DND-41 (cell line): ENCODE measurements around the gene ITIH1.

ENCODE experiments used
- ATAC-seq: fragments of 200-7000 bp; cut with Tn5 transposase; 3 replicates; pipeline ENCODE4 v1.9.1; 2021; ENCODE audit warnings: low read depth; ENCODE audit not compliant: insufficient read depth
- DNase-seq: peaks from one replicate; pipeline ENCODE4 v3.0.0-alpha.2; 2020
- H2AFZ ChIP-seq: 2 replicates; pipeline ENCODE4 v1.6.0; 2012; ENCODE audit warnings: low read depth, low read length
- H3K27ac ChIP-seq: 2 replicates; pipeline ENCODE4 v1.5.1; 2012; ENCODE audit warnings: low read length, inconsistent platforms
- H3K27me3 ChIP-seq: fragments of 200-600 bp; sonication (generic); 2 replicates; pipeline ENCODE4 v1.6.0; 2012; ENCODE audit warnings: low read length, mild to moderate bottlenecking, inconsistent platforms; ENCODE audit not compliant: insufficient read depth, poor library complexity
- H3K36me3 ChIP-seq: 2 replicates; pipeline ENCODE4 v1.5.1; 2012; ENCODE audit warnings: low read length, inconsistent platforms; ENCODE audit not compliant: insufficient read depth
- H3K4me1 ChIP-seq: 2 replicates; pipeline ENCODE4 v1.5.1; 2012; ENCODE audit warnings: mild to moderate bottlenecking, low read length; ENCODE audit not compliant: insufficient read depth
- H3K4me2 ChIP-seq: 2 replicates; pipeline ENCODE4 v1.6.0; 2012; ENCODE audit warnings: mild to moderate bottlenecking, moderate library complexity, low read length, inconsistent platforms; ENCODE audit not compliant: insufficient read depth
- H3K4me3 ChIP-seq, 2 experiments: fragments of 200-600 bp in 1 of 2; shearing (Covaris generic) in 1 of 2; 2 replicates each; pipeline ENCODE4 v1.5.1; 2012 to 2016; ENCODE audit warnings: inconsistent platforms in 2 of 2, low read length in 2 of 2, mild to moderate bottlenecking in 2 of 2, low read depth in 1 of 2, moderate library complexity in 1 of 2
- H3K79me2 ChIP-seq: 2 replicates; pipeline ENCODE4 v1.6.0; 2012; ENCODE audit warnings: low read length, inconsistent platforms; ENCODE audit not compliant: insufficient read depth
- H3K9ac ChIP-seq: 2 replicates; pipeline ENCODE4 v1.6.0; 2012; ENCODE audit warnings: low read depth, mild to moderate bottlenecking, inconsistent platforms, low read length, moderate library complexity
- H3K9me3 ChIP-seq: 2 replicates; pipeline ENCODE4 v1.5.1; 2012; ENCODE audit warnings: low read length, moderate library complexity, mild to moderate bottlenecking, inconsistent platforms; ENCODE audit not compliant: insufficient read depth, severe bottlenecking
- H4K20me1 ChIP-seq: 2 replicates; pipeline ENCODE4 v1.6.0; 2012; ENCODE audit warnings: low read length; ENCODE audit not compliant: insufficient read depth
- CTCF ChIP-seq: IDR thresholded peaks from 2 replicates; pipeline ENCODE4 v1.5.1; 2012; ENCODE audit warnings: borderline replicate concordance, low read length, moderate library complexity, mild to moderate bottlenecking; ENCODE audit not compliant: poor library complexity, severe bottlenecking; ENCODE audit errors: extremely low read depth
- EZH2 ChIP-seq: IDR thresholded peaks from 3 replicates; pipeline ENCODE4 v1.6.1; 2012; ENCODE audit warnings: borderline replicate concordance, low read depth, mild to moderate bottlenecking, moderate library complexity, low read length, inconsistent platforms; ENCODE audit not compliant: severe bottlenecking

The ITIH1 gene

GRCh38 chr3:52833202-52833601, 55.8 kb downstream of the ITIH1 start:
- TF ChIP-seq CTCF (no peak), EZH2 (no peak)
- Histone ChIP-seq H2AFZ (no peak overlapping the region), H3K4me2 (no peak overlapping the region), H3K9ac (no peak overlapping the region), H3K4me3 (no peak overlapping the region), H3K9me3 (no peaks in the 10 kb centered on the region), H4K20me1 (no peaks in the 10 kb centered on the region), H3K4me1 (no peaks in the 10 kb centered on the region), H3K36me3 (peaks cover 5% of the 10 kb centered on the region; the same call in 1 of the 2 replicates), H3K27me3 (no peaks in the 10 kb centered on the region), H3K27ac (no peak overlapping the region), H3K79me2 (no peaks in the 10 kb centered on the region)
- DNase-seq (no peak), ATAC-seq (no peak)

GRCh38 chr3:52834871-52835501, 57.6 kb downstream of the ITIH1 start, which contains the start of gene MUSTN1:
Gene MUSTN1, minus strand, starts transcription at chr3:52835019. Its CDS starts 71 bp downstream, at chr3:52834948.
- H3K4me3 ChIP-seq, result no peak within 1 kb of the TSS
- DNase-seq (no peak), ATAC-seq (no peak)
- no peak for TF ChIP-seq EZH2
- no peak for TF ChIP-seq CTCF
- H3K9me3 ChIP-seq, result no peaks in the 10 kb centered on the region
- no peak within 1 kb of the TSS for H3K27ac ChIP-seq
- no peaks in the 10 kb centered on the region for H4K20me1 ChIP-seq
- H2AFZ ChIP-seq, result no peak within 1 kb of the TSS
- no peaks in the 10 kb centered on the region for H3K79me2 ChIP-seq
- no peak within 1 kb of the TSS for H3K4me2 ChIP-seq
- peaks cover 5% of the 10 kb centered on the region; the same call in 1 of the 2 replicates for H3K36me3 ChIP-seq
- H3K27me3 ChIP-seq, result no peaks in the 10 kb centered on the region
- no peak within 1 kb of the TSS for H3K9ac ChIP-seq
- no peaks in the 10 kb centered on the region for H3K4me1 ChIP-seq

GRCh38 chr3:52835766-52836470, 58.5 kb downstream of the ITIH1 start:
- Histone ChIP-seq H3K27ac (no peak overlapping the region), H2AFZ (no peak overlapping the region)

More at GRCh38 chr3:52835766-52836470, 58.5 kb downstream of the ITIH1 start:
- peaks cover 5% of the 10 kb centered on the region; the same call in 1 of the 2 replicates for H3K36me3 ChIP-seq
- ATAC-seq (no peak), DNase-seq (no peak)
- TF ChIP-seq EZH2 (no peak), CTCF (no peak)
- H3K79me2 ChIP-seq, result no peaks in the 10 kb centered on the region
- H3K27me3 ChIP-seq, result no peaks in the 10 kb centered on the region
- H3K9me3 ChIP-seq, result no peaks in the 10 kb centered on the region
- H3K4me1 ChIP-seq, result no peaks in the 10 kb centered on the region
- H4K20me1 ChIP-seq, result no peaks in the 10 kb centered on the region
- no peak overlapping the region for H3K9ac ChIP-seq
- no peak overlapping the region for H3K4me3 ChIP-seq
- no peak overlapping the region for H3K4me2 ChIP-seq
